NCI-H2227 (cell line): ENCODE data around the gene VPS37C.

ENCODE experiments used
- DNase-seq: peaks from one replicate; lab custom pipeline; 2025; ENCODE audit not compliant: unreplicated experiment; lab: John Stamatoyannopoulos, UW

Gene VPS37C

DNA sequence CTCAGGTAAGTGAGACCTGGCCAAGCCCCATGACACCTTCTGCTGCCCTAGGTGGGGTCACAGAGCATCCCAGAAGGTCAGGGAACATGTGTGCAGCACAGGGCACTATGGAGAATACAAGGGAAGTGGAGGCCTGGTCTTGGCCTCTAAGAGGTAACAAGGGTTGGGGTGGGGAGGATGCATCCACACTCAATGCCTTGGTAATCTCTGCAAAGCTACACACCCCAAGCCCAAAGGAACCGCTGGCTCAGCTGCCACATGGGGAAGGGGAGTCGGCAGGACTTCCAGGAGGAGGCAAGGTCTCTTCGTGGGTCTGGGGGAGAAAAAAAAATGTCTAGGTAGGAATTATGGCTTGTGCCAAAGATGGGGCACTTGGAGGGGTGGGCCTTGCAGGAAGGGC lies 41.7 kb downstream of the VPS37C start:
- DNase-seq, result no peak

DNA sequence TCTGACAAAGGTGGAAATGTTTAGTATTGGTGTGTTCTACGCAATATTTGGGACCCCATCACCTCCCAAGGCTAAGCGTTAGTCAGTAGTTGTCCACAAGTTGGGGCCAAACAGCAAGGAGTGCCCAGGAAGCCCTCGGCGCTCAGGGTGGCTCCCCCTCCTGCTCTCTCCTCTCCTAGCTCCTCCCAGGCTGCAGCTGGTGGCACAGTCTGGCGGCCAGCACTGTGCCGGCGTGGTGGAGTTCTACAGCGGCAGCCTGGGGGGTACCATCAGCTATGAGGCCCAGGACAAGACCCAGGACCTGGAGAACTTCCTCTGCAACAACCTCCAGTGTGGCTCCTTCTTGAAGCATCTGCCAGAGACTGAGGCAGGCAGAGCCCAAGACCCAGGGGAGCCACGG lies 42.2 kb downstream of the VPS37C start:
- DNase-seq, result no peak

DNA sequence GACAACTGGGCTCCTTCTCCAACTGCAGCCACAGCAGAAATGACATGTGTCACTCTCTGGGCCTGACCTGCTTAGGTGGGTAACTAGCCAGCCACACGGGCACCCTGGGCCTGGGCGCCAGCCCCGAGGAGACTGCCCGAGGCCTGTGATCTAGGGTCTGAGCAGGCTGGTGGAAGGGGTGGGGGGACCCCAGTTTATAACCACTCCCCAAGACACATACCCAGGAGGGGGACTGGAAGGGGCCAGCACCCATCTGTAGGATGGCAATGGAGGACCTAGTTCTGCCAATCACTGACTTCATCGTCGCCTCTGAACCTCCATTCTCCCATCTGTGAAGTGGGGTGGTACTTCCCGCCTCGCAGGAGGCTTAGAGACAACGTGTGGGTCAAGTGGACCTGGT lies 42.8 kb downstream of the VPS37C start:
- no peak for DNase-seq

DNA sequence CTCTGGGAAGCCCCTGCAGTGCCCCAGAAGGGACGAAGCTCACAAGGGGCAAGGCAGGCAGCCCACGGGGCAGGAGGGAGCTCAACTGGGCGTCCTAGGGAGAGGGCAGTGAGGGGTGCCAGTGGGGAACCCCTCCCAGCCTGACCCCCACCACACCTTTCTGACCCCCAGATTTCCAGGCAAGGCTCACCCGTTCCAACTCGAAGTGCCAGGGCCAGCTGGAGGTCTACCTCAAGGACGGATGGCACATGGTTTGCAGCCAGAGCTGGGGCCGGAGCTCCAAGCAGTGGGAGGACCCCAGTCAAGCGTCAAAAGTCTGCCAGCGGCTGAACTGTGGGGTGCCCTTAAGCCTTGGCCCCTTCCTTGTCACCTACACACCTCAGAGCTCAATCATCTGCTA lies 43.2 kb downstream of the VPS37C start:
- DNase-seq, result no peak

GRCh38 chr11:61117168-61117520 lies 44.1 kb downstream of the VPS37C start:
- DNase-seq, result no peak

GRCh38 chr11:61116426-61117167 lies 44.6 kb downstream of the VPS37C start:
- DNase-seq, result no peak

DNA sequence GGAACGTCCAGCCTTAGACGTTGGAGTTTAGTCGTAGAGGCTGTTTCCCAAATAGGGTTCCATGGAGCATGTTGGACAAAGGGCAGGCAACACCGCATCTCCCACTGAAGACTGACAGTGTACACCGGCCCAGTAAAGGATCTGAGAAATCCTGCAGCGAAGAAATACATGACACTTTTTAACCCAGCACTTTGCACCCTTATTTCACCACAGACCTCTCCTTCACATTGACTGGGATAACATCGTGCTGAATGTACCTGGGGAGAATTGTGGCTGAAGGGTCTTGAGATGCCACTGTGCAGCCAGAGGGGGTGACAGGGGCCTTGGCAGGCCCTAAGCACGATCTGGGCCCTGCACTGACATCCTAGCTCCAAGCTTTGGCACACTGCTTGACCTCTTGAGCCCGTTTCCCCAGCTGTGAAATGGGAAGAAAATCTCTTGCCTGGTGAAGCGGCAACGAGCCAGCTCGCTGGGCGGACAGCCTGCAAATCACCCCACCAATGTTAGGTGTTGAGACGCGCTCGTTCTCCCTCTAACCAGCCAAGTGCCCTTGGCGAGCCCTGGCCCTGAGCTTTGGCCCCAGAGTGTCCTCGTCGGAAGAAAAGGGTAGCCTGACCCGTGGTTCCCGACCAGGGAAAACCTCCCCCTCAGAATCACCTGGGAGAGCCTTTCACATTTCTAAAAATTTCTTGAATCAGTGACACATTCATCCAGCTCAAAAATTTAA lies 45.6 kb downstream of the VPS37C start:
- no peak for DNase-seq

DNA sequence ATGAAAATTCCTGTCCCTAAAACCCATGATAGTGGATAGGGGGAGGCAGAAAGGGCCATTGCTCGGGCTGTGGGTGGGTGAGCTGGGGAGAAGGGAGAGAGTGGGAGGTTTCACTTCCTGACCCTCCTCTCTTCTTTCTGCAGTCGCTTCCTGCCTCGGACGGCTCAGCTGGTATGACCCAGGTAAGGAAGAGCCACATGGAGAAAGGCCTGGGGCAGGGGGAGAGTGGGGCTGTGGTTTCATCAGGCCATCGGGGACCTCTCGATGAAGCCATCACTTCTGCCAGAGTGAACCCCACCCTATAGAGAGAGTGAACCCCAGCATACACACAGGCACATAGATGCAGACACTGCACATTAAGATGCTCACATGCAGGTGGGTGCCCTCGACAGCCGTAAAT lies 46.3 kb downstream of the VPS37C start:
- no peak for DNase-seq

DNA sequence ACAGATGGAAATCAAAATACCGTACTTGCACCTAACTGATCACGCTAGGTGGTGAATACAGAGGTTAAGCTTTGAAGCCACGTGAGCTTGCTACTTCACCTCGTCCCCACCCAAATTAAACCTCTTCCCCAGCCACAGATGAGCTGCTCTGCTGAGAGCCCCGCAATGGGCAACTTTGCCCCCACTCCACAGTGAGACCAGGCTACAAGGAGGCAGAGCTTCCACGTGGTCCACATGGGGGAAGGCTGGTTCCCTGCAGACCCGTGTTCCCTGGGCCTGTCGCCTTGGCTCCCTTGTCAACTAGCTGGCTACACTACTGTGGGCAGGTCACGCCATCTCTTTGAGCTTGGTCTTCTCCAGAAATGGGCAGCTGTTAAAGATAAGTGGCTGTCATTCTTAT lies 48.0 kb downstream of the VPS37C start:
- DNase-seq, result no peak

GRCh38 chr11:61112575-61112974 lies 48.7 kb downstream of the VPS37C start:
- DNase-seq, result no peak

- DNase-seq, result no peak
Observed at GRCh38 chr11:61111786-61112517, 49.3 kb downstream of the VPS37C start.

DNA sequence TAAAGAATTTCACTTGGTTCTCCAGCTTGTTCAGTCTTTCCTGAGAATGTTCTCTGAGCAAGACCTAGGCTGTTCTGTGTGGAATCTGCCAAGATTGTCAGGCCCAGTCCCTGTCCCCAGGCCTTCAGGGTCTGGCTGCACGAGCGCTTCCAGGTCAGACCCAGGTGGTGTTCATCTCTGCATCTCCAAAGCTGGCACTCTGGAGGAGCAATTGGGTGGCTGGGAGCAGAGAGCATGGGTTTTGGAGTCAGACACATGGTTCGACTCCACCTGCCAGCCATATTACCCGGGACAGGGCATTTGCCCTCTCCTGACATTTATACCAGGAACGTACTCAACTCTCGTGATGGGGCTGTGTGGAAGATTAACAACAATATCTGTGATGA lies 50.2 kb downstream of the VPS37C start:
- DNase-seq, result no peak

DNA sequence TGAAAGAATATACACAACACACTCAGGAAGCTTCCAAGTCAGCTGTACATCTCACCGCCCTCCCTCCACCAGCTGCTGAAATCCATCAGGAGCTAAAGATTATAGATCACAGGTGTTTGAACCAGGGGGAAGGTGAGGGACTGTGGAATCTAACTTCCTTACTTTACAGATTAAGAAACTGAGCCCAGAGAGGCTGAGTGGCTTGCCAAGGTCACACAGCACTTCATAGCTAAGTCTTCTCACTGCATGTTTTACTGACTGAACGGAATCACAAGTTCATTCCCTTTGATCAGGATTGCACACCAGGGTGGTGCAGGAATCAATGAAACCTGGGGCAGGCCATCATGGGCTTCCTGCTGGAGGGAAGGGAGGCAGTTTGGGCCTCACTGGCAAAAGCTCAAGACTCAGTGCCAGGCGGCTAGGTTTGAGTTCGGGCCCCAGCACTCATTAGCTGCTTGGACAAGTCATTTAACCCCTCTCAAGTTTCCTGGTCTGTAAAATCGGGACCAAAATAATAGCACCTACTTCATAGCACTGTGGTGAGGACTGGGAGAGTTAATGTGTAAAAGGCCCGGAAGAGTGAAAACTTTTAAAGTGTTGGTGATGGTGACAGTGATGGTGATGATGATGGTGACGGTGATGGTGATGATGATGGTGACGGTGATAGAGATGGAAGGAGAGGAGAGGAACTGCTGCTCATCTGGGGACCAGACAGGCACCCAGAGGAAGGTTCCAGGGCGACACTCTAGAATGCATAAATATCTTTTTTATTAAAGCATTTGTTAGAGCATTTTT lies 50.8 kb downstream of the VPS37C start:
- no peak for DNase-seq

DNA sequence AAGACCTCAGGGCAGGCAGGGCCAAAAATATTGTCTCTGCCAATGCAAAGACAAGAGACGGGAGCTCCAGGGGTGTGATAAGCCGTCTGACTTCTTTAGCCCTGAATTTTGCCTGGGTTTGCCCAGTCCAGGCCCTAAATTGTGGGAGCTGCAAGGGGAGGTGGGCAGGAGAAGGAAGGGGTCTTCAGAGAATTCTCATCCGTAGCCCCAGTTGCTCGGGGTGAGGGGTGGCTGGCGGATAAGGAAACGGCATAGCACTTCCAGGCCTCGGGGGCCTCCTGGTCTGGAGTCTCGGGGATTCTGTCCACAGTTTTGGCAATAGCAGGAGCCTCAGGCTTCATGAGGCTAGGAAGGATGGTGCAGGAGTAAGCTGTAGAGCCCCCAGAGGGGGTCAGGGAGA lies 51.6 kb downstream of the VPS37C start:
- DNase-seq, result no peak

- DNase-seq, result no peak
Observed at GRCh38 chr11:61108847-61109585, 52.2 kb downstream of the VPS37C start.

- DNase-seq, result no peak
Observed at GRCh38 chr11:61107888-61108287, 53.3 kb downstream of the VPS37C start.

- no peak for DNase-seq
Observed at GRCh38 chr11:61106894-61107470, 54.2 kb downstream of the VPS37C start.

- DNase-seq, result no peak
Observed at GRCh38 chr11:61106296-61106695, 54.9 kb downstream of the VPS37C start.

GRCh38 chr11:61104963-61105362 lies 56.3 kb downstream of the VPS37C start:
- no peak for DNase-seq

DNA sequence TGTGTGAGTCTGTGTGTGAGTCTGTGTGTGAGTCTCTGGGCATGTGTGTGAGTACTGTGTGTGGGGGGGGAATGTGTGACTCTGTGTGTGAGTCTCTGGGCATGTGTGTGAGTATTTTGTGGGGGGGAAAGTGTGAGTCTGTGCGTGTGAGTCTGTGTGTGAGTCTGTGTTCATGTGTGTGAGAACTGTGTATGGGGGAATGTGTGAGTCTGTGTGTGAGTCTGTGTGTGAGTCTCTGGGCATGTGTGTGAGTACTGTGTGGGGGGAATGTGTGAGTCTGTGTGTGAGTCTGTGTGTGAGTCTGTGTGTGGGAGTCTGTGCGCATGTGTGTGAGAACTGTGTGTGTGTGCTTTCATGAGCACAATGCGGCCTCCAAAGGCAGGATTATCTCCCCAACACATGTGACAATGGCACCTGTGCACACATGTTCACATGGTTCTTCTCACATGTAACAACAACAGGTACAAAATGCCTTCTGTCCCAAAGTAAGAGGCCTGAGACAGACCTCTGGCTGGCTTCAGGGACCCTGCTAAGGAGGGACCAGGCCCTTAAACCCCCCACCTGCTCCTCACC lies 57.3 kb downstream of the VPS37C start:
- no peak for DNase-seq
